WI38 (cell line): ENCODE data around the gene EFNA5.

Source experiments
- H3K4me3 ChIP-seq: 2 replicates; pipeline ENCODE4 v1.5.1; 2011; ENCODE audit warnings: low read depth, mild to moderate bottlenecking, control low read depth, low read length
- CTCF ChIP-seq: IDR thresholded peaks from 2 replicates; pipeline ENCODE4 v1.5.1; 2012; ENCODE audit warnings: low read depth, mild to moderate bottlenecking, control low read depth, low read length

The EFNA5 gene

GRCh38 chr5:107616213-107616612, 54.5 kb downstream of the EFNA5 start:
- no peak for TF ChIP-seq CTCF
- H3K4me3 ChIP-seq = no peak overlapping the region

GRCh38 chr5:107615299-107615817, 55.4 kb downstream of the EFNA5 start:
- no peak overlapping the region for H3K4me3 ChIP-seq
- TF ChIP-seq CTCF = no peak

GRCh38 chr5:107612541-107612940, 58.2 kb downstream of the EFNA5 start:
- no peak overlapping the region for H3K4me3 ChIP-seq
- no peak for TF ChIP-seq CTCF

- no peak overlapping the region for H3K4me3 ChIP-seq
- no peak for TF ChIP-seq CTCF
These were observed 59.9 kb downstream of the EFNA5 start for GRCh38 chr5:107610798-107611197.

GRCh38 chr5:107607671-107608345, 62.9 kb downstream of the EFNA5 start:
- no peak for TF ChIP-seq CTCF
- no peak overlapping the region for H3K4me3 ChIP-seq

- TF ChIP-seq CTCF = no peak
- H3K4me3 ChIP-seq = no peak overlapping the region
These were observed 63.5 kb downstream of the EFNA5 start for GRCh38 chr5:107607196-107607595.

- no peak overlapping the region for H3K4me3 ChIP-seq
- no peak for TF ChIP-seq CTCF
These were observed 65.1 kb downstream of the EFNA5 start for GRCh38 chr5:107605596-107606125.
